ENCODE measurements around the gene PDCD7.
A peak's percentile ranks its signal among the peaks of the same experiment; 100 is the strongest.
"Not testable (repeated sequence)": the region's sequence is repeated elsewhere in the genome, so short reads cannot be mapped to it uniquely, and the experiment has no call there.

Gene PDCD7

DNA sequence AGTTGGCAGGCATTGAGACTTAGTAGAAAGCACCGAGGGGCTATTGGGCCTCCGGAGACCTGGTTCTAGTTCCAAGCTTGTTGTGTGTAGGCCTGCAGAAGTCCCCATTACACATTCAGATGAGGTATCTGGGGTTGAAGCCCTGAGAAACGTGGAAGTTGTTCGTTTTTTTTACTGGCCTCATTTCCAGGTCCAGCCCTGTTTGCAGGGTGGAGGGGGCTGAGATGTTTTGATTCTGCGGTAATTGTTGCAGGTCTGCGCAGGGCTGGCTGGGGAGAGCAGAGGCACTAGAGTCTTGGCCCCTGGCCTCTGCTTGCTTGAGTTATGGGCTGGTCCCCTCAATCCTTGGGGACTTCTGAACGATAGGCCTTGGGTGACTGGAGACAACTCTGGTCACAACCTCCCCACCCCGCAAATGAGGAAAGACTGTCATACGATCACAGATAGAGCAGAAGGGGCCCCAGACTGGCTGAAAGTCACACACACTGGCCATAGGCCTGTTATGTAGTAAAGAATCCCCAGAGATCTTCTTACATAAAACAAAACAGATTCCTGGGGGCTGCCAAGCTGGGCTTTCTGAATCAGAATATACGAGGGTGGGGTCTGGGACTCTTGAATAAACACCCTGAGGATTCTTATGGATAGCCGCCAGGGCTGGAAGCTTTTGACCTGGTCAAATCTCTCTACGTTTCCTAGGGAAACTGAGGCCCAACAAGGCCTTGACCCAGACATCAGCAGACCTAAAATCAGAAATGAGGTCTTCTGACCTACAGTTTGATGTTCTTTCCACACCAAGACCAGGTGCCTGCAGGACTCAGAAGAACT is 41.5 kb downstream of the PDCD7 start:
- DNase-seq (ENCODE audit: low read depth in 2 of 2), result no peak

DNA sequence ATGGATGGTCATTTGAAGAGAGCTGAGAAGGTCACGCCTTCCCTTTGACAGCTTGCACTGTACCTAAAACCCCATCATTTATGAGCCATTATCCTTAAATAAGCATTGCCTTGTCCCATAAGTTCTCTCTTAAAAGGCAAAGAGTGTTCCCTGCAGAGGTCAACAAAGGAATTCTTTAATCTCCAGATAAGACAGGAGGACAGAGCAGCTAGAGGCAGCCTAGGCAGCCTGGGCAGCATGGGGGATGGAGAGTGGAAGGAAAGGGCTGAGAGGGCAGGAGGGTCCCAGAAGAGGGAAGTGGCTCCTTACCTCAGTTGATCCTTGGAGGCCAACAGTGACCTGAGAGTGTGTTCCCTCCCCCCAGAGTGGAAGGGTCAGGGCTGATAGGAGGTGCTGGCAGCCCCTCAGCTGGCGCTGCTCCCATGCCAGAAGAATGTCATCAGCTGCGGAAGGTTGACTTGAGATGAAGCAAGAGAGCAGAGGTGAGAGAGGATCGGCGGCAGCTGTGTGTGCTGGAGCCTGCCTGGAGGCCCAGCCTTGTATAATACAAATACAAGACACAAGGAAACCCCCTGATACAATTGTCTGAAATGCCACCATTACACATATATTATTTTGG is 44.3 kb downstream of the PDCD7 start:
- DNase-seq (ENCODE audit: low read depth in 2 of 2), result no peak

DNA sequence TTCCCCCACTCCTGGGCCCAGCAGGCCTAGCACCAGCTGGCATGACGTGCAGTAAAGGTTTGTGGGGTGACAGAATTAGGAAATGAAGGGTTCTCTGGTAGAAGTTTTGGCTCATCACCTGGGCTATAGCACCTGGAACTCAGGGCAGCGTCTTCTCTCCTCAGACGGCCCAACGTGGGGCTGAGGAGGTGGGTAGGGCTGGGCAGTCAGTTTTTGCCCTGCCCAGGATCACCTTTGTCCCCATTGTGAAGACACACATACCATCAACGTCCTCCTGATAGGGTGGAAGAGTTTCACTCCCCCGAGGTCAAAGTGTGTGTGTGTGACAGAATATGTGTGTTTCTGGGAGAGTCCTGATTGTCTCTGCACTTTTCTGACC is 45.0 kb downstream of the PDCD7 start:
- DNase-seq (ENCODE audit: low read depth in 2 of 2), result no peak

DNA sequence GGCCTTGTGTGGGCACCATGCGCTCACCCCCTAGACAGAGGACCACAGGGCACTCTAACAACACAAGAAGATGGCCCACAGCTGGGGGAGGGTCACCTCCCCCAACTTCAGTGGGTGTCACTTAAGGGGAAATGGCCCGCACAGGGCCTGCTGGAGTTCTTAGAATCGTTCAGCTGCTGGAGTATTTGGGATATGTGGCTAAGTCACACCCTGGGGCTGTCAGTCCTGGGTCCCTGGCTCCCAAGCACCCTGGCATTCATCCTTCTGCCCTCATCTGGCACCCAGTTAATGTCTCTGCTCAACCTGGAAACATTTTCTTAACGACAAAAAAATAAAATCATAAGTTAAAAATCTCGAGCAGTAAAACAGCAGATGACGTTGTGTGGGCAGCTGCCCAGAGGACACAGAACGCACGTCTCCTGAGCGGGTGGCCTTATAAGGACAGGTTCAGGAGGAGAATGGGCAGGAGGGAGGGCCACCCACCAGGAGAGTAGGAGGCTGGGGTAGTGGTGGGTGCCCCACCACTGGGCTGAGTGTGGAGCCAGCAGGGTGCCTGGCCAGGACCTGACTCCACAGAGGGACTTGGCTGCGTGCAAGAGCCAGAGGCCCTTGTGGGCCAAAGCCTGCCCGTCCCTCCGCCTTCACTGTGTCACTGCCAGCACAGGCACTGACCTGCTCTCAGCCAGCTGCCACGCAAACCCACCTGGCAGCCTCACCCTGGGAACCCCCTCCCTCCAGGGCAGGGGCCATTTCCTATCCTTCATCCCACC is 45.5 kb downstream of the PDCD7 start:
- DNase-seq (ENCODE audit: low read depth in 2 of 2), result no peak

DNA sequence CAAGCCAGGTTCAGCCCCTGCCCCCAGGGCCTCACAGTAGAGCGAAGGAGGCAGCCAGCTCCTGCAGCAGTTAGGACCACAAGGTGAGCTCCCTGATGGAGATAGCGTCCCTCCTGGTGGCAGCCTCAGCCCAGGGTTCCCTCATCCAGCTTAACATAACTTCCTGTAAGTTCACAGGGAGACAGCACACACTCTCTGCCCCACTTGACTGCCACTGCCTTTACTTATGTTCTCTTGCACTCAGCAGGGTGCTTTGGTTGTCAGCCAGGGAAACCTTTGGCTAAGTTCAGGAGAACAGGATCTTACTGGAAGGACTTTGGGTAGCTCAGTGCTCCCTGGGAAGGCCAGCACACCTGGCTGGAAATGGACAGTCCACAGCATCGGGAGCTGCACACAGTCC is 46.2 kb downstream of the PDCD7 start:
- DNase-seq (ENCODE audit: low read depth in 2 of 2), result no peak

DNA sequence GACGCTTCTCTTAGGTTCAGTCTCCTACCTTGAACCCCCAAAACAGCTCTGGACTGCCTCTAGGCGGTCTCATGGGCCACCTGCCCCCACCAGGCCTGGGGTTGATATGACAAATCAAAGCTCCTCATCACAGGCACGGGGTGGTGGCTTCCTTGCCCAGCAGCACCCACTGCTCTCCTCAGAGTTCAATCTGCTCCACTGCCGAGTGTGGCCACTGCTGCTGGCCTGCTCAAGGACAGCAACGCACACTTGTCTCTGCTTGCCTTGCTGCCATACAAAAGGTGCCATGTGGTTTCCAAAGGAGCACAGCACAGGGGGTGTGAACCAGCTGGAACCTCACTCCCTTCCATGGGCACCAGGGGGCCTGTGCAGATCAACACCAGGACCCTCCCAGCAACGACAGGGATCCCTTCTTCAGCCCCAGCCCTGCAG is 46.9 kb downstream of the PDCD7 start:
- DNase-seq (ENCODE audit: low read depth in 2 of 2), result no peak

DNA sequence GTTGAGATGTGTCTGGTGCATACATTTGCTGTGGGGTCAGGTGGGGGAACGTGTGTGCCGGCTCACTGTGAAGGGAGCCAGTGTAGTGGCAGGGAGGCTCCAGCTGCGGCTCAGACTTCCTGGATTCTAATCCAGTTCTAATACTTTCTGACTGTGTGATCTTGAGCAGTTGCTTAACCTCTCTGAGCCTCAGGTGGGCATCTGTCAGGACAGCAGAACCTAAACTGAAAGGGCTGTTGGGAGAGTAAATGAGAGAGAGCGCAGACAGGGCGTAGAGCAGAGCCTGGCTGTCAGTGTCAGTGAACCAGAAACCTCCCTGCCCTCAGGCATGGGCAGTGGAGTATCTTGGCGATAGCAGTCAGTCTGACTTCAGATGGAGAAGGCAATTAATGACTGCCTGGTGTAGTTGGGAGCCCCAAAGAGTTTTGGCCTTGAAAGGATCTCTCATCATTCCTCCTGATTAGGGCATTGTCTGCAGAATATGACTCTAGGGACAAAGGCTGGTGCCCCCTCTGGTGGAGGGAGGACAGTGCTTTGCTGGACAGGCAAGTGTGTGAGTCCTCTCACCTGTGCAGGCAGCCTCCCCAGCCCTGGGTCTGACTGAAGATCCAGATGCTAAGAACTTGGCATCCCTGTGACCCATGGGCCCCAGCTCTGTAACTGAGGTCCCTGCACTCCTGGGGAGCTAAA is 47.5 kb downstream of the PDCD7 start:
- no peak for DNase-seq (ENCODE audit: low read depth in 2 of 2)

DNA sequence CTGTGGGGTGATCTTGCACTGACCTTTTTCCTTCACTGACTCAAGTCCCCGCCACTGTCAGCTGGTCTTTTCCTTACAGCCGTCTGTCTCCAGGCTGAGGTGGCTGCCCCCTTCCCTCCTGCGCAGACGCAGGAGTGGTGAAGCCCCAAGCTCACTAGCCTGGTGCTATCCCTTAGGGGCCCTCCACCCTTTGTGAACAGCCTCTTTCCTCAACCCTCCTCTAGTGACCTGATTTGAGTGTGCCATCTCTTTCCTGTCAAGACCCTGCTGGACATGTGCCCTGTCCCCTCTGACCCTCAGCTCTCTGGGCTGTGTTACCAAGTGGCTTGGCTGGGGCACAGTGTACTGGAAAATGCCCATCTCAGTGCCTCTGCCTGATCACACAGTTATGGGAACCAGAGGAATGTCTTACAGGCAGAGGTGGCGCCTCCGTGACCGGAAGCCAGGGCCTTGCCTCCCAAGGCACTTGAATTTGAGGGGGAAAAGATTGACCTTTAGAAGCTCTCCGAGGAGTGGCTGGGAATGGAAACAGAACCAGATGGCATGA is 48.3 kb downstream of the PDCD7 start:
- DNase-seq (ENCODE audit: low read depth in 2 of 2), result no peak

DNA sequence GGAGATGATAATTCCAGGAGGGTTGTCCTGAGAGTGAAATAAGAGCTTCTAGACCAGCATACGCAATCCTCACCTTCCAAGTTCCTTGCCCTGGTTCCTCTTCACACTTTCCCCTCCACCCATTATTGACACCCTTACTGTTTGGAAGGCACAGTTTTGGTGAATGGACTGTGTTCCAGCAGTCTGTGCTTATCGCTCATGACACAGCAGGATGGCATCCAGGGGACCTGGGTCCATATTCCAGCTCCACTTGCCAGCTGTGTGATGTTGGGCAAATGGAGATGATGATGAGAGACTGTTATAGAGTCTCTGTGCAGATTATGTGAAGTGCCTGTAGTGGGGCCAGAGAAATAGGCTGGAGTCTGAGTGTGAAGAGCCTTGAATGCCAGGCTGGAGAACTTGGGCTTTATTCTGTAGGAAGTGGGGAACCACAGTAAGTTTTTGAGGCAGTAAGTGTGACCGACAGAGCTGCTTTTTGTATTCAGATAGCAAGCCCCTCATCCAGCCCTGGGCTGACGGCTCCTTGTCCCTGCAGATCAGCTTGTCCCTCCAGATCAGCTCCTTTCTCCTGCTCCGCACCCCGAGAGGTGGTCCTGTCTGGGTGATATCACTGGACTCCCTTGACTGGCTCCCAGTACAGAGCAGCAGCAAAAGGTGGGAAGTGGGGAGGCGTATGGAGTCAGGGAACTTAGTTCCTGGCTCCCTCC is 49.0 kb downstream of the PDCD7 start:
- no peak for DNase-seq (ENCODE audit: low read depth in 2 of 2)

DNA sequence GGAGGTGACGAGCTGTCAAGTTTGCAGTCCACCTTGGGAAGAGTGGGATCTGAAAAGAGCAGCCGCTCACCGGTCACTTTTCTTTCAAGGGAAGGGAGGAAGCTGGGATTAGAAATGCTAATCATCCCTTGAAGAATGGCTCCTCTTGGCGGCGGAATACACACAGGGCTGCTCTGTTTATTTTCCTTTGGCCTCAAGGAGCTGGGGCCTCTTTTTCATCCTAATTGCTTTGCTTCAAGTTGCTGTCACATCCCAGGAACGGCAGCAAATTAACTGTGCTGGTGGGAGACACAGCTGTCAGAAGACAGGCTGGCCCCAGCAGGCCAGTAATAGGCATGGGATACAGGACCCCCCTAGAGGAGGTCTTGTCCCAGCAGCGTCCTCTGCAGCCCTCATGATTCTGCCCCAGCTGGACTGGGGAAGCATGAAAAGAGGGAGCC is 50.3 kb downstream of the PDCD7 start:
- DNase-seq (ENCODE audit: low read depth in 2 of 2), result no peak

DNA sequence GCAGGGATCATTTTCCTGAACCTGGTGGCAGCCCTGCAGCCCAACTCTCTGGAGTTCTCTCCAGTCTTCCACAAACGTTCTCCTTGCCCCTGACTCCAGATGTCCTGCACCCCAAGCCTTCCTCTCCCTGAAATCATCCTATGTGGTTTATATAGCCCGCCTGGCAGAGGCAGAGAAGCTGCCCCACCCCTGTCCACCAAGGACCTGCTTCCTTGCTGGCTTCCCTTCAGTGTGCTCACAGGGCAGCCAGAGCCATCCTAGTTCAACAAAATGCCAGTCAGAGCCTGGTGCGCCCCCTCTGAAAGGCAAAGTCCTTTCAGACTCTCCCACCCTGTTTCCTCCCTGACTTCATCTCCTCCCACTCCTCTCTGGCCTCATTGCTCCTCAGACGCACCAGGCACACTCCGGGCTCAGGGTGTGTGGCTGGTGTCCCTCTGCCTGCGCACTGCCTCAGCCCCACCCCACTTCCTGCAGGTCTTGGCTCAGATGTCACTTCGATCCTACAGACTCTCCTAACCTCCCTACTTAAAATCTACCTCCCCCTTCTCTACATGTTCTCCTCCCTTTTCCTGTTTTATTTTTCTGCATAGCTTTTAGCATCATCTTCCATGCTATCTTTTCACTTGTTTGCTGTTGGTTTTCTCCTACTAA is 51.2 kb downstream of the PDCD7 start:
- DNase-seq (ENCODE audit: low read depth in 2 of 2), result no peak

DNA sequence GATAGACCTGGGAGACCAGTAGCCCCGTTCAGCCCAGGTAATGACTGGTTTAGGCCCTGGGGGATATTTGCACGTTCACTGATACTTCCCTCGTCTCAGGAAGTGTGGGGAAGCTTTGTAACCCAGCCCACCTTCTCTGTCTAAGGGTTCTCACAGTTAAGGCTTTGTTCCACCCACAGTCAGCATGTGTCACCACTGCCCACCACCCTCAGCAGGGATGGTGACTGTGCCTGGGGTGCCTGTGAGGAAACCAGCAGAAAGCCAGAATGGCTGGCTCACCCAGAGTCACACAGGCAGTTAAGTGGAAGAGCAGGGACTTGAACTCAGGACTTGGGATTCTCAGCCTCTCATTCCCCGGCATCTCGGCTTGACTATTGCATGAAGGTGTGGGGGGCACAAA is 51.9 kb downstream of the PDCD7 start:
- no peak for DNase-seq (ENCODE audit: low read depth in 2 of 2)

DNA sequence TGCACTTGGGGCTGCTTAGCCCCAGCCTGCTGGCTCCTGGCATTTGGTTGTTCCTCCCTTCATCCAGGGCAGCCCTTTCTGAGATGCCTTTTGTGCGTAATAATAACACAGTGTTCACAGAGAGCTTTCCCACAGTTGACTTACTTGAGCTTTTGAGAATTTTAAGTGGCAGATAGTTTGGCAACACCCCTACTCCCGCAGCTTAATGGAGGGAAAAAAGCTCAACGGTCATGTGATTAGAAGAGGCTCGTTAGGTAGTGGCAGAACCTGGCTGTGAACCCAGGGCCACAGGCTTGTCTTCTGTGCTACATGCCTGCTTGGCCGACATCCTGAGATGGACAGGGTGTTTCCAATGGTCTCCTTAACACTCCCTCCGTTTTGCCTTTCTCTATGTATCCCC is 52.3 kb downstream of the PDCD7 start:
- DNase-seq (ENCODE audit: low read depth in 2 of 2), result no peak

DNA sequence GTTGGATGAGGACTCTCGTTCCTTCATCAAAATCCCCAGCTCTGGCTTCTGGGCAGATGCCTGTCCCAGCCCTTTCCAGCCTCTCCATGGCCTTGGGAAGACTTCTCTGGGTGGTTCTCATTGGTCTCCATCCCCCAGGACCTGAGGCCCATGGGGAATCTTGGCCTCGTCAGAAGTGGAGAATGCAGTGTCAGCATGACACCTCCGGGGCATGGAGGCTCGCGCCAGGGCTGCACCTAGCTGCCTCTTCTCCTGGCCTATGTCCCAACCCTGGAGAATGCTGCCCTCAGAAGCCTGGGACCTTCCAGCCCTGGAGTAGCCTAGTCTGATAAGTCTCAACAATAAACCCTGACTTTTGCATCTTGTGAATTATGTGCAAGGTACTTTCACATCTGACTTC is 54.0 kb downstream of the PDCD7 start:
- DNase-seq (ENCODE audit: low read depth in 2 of 2), result no peak

DNA sequence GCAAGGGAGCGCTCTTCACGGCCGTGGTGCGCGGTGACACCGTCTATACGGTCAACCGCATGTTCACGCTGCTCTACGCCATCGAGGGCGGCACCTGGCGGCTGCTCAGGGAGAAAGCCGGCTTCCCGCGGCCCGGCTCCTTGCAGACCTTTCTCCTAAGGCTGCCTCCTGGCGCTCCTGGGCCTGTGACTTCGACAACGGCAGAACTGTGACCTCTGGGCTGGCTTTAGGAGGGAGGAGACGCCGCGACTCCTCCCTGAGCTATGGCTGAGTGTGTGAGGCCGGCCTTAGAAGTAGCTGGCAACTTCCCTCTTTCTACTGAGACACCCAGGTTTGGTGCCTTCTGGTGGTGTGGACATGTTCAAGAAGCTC is 55.6 kb downstream of the PDCD7 start:
- peak in 1 of 2 donors; percentile 29 for DNase-seq (ENCODE audit: low read depth in 2 of 2)

DNA sequence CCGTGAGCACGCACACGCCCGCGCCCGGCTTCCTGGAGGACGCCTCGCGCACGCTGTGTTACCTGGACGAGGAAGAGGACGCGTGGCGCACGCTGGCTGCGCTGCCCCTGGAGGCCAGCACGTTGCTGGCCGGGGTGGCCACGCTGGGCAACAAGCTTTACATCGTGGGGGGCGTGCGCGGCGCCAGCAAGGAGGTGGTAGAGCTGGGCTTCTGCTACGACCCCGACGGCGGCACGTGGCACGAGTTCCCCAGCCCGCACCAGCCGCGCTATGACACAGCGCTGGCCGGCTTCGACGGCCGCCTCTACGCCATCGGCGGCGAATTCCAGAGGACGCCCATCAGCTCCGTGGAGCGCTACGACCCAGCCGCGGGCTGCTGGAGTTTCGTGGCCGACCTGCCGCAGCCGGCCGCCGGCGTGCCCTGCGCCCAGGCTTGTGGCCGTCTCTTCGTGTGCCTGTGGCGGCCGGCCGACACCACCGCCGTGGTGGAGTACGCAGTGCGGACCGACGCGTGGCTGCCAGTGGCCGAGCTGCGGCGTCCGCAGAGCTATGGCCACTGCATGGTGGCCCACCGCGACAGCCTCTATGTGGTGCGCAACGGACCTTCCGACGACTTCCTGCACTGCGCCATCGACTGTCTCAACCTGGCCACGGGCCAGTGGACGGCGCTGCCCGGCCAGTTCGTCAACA is 56.2 kb downstream of the PDCD7 start:
- no peak for DNase-seq (ENCODE audit: low read depth in 2 of 2)

DNA sequence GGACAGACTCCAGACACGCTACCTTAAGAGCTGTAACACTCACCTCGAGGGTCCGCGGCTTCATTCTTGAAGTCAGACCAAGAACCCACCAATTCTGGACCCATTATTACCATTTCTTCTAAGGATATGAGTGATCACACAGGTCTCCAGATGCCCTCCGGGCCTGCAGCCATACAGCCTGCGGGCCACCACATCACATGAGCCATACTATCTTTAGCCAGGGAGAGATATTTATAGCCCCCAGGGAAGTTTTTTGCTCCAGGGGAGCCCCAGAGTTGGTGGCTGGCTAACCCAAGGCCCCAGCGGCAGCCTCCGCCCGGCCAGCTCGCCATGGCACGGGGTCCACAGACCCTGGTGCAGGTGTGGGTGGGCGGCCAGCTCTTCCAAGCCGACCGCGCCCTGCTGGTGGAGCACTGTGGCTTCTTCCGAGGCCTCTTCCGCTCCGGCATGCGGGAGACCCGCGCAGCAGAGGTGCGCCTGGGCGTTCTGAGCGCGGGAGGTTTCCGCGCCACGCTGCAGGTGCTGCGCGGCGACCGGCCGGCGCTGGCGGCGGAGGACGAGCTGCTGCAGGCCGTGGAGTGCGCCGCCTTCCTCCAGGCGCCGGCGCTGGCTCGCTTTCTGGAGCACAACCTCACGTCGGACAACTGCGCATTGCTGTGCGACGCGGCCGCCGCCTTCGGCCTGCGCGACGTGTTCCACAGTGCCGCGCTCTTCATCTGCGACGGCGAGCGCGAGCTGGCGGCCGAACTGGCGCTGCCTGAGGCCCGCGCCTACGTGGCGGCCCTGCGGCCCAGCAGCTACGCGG is 56.9 kb downstream of the PDCD7 start, which contains the start of gene KBTBD13:
KBTBD13 (plus strand) TSS at position 261 of the 805 bp plus-strand sequence; CDS start at position 331, 70 bp downstream.
- no peak for DNase-seq (ENCODE audit: low read depth in 2 of 2)

DNA sequence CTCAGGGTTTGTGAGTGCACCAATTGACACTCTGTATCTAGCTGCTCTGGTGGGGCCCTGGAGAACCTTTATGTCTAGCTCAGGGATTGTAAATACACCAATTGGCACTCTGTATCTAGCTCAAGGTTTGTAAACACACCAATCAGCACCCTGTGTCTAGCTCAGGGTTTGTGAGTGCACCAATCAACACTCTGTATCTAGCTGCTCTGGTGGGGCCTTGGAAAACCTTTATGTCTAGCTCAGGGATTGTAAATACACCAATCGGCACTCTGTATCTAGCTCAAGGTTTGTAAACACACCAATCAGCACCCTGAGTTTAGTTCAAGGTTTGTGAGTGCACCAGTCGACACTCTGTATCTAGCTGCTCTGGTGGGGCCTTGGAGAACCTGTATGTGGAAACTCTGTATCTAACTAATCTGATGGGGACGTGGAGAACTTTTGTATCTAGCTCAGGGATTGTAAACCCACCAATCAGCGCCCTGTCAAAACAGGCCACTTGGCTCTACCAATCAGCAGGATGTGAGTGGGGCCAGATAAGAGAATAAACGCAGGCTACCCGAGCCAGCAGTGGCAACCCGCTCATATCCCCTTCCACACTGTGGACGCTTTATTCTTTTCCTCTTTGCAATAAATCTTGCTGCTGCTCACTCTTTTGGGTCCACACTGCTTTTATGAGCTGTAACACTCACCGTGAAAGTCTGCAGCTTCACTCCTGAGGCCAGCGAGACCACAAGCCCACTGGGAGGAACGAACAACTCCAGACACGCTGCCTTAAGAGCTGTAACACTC is 57.8 kb downstream of the PDCD7 start:
- not testable (repeated sequence) for DNase-seq (ENCODE audit: low read depth in 2 of 2)
